OCI-LY3 (cell line): Measurements from ENCODE around the gene GJB1.
A peak's percentile ranks its signal among the peaks of the same experiment; 100 is the strongest.

Experiments used
- H2AFZ ChIP-seq: fragments of 200-600, 300-600 bp; shearing (Covaris generic); 2 replicates; pipeline ENCODE4 v1.6.0; 2014; ENCODE audit warnings: antibody characterized with exemption, low read depth, low read length
- H3K27ac ChIP-seq: fragments of 200-600, 300-600 bp; sonication (generic); 2 replicates; pipeline ENCODE4 v1.5.1; 2014; ENCODE audit warnings: mild to moderate bottlenecking, low read length, moderate library complexity, mixed read lengths
- H3K27me3 ChIP-seq: fragments of 200-600, 300-600 bp; sonication (generic); 2 replicates; pipeline ENCODE4 v1.6.1; 2014; ENCODE audit warnings: low read depth, low read length, mixed read lengths
- H3K36me3 ChIP-seq: fragments of 200-600, 300-600 bp; sonication (generic); replicated peaks from 2 replicates; pipeline ENCODE3; 2014; ENCODE audit warnings: low read depth, low read length, mixed read lengths
- H3K4me1 ChIP-seq: fragments of 300-600, 200-600 bp; sonication (generic); 2 replicates; pipeline ENCODE4 v1.6.1; 2014; ENCODE audit warnings: low read length, mixed read lengths
- H3K4me2 ChIP-seq: fragments of 200-600, 300-600 bp; sonication (generic); 2 replicates; pipeline ENCODE4 v1.6.1; 2014; ENCODE audit warnings: low read length, mixed read lengths
- H3K4me3 ChIP-seq: fragments of 300-600, 200-600 bp; sonication (generic); 2 replicates; pipeline ENCODE4 v1.5.1; 2014; ENCODE audit warnings: antibody characterized with exemption, mild to moderate bottlenecking, low read length, moderate library complexity
- H3K79me2 ChIP-seq: fragments of 300-600, 200-600 bp; shearing (Covaris generic); 2 replicates; pipeline ENCODE4 v1.6.1; 2014; ENCODE audit warnings: mild to moderate bottlenecking, low read length, mixed read lengths
- H3K9ac ChIP-seq: fragments of 300-600, 200-600 bp; shearing (Covaris generic); 2 replicates; pipeline ENCODE4 v1.6.0; 2014; ENCODE audit warnings: mild to moderate bottlenecking, low read length, moderate library complexity
- H3K9me3 ChIP-seq: fragments of 200-600, 300-600 bp; shearing (Covaris generic); 2 replicates; pipeline ENCODE4 v1.6.1; 2014; ENCODE audit warnings: low read length, mixed read lengths; ENCODE audit not compliant: insufficient read depth
- H4K20me1 ChIP-seq: fragments of 200-600, 300-600 bp; sonication (generic); 2 replicates; pipeline ENCODE4 v1.6.1; 2016; ENCODE audit warnings: low read length, mixed read lengths; ENCODE audit not compliant: insufficient read depth
- EZH2phosphoT487 ChIP-seq: fragments of 200-600 bp; shearing (Covaris generic); IDR thresholded peaks from 2 replicates; pipeline ENCODE4 v1.6.1; 2018; ENCODE audit warnings: antibody characterized with exemption, mixed run types, low read depth
- TF ChIP-seq, protein P1 (sequence below): fragments of 200-600, 300-600 bp; sonication (generic); IDR thresholded peaks from 2 replicates; pipeline ENCODE4 v1.5.1; 2014; ENCODE audit warnings: antibody characterized with exemption, low read length, low read depth

GJB1 gene

DNA sequence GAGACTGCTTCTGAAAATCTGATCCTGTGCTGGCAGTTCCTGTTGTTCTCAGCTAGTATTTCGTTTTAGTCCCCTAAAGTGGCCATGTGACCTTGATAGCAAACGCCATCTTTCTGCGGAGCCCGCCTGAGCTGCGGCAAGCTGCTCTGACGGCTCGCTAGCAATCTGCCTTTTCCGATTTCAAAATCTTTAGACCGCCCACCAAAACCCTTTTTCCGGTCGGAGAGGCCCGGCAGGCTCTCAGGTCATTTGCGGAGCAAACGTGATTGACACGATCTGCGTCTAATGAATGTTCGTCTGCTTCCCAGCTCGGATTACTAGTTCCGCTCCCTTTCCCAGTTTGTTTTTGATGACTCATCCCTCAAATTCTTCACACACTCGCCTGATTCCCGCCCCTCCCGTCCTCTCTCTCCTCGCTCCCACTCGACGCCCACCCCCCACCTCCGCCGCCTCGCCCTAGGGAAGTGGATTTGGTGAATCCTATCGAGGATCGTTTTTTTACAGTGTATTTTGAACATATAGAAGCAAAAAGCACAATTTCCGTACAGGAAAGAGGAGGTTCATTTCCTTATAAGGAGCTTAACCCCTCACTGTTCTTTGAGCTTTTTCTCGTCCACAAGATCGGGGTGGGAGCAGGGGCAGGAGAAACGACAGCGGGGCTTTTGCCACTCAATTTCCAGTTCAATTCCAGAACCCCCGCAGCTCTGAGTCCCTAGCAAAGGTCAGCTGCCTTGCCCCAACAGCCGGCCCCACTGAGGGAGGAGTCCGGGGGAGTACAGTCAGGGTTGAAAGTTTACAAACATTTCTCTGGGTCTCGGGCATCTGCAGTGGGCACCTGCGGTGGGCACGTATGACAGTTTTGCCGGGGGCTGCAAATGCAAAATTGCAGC is 40.9 kb upstream of the GJB1 start:
- H2AFZ ChIP-seq, result 0 out of 2 replicates have a peak overlapping the region, but pooled peaks have one; percentile 25
- H3K9me3 ChIP-seq, result no peaks in the 10 kb centered on the region
- TF ChIP-seq, protein P1, sequence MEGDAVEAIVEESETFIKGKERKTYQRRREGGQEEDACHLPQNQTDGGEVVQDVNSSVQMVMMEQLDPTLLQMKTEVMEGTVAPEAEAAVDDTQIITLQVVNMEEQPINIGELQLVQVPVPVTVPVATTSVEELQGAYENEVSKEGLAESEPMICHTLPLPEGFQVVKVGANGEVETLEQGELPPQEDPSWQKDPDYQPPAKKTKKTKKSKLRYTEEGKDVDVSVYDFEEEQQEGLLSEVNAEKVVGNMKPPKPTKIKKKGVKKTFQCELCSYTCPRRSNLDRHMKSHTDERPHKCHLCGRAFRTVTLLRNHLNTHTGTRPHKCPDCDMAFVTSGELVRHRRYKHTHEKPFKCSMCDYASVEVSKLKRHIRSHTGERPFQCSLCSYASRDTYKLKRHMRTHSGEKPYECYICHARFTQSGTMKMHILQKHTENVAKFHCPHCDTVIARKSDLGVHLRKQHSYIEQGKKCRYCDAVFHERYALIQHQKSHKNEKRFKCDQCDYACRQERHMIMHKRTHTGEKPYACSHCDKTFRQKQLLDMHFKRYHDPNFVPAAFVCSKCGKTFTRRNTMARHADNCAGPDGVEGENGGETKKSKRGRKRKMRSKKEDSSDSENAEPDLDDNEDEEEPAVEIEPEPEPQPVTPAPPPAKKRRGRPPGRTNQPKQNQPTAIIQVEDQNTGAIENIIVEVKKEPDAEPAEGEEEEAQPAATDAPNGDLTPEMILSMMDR, result no peak
- TF ChIP-seq EZH2phosphoT487, result no peak
- H3K27ac ChIP-seq, result peak overlapping the region; percentile 97
- H4K20me1 ChIP-seq, result no peaks in the 10 kb centered on the region
- no peaks in the 10 kb centered on the region for H3K27me3 ChIP-seq
- 0 out of 2 replicates have a peak, but pooled peaks cover 4% of the 10 kb centered on the region for H3K79me2 ChIP-seq
- peak overlapping the region; percentile 96 for H3K4me2 ChIP-seq
- peaks cover 26% of the 10 kb centered on the region for H3K4me1 ChIP-seq
- peaks cover 18% of the 10 kb centered on the region for H3K36me3 ChIP-seq
- H3K4me3 ChIP-seq, result peak overlapping the region; percentile 77
- H3K9ac ChIP-seq, result peak overlapping the region; percentile 92

DNA sequence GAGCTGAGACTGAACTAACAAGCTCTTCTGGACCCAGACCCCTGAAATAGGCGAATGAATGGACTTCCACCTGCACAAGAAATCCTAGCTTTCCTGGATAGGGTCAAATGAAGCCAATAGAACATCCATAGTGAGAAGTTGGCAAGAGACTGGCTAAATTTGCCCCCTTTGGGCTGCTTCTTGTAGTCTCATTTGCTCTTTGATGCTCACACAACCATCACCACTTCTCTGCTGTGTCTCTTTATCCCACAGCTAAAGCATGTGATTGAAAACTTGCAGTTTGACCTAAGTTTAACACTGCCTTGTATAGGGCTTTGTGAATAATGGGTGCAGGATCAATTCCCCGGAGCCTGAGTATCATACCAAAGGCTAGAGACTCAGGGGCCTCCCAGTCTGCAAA is 40.2 kb upstream of the GJB1 start:
- no peak overlapping the region for H2AFZ ChIP-seq
- peaks cover 10% of the 10 kb centered on the region for H3K36me3 ChIP-seq
- H3K9ac ChIP-seq, result peak overlapping the region; percentile 92
- H4K20me1 ChIP-seq, result no peaks in the 10 kb centered on the region
- peak overlapping the region; percentile 97 for H3K27ac ChIP-seq
- H3K4me2 ChIP-seq, result peak overlapping the region; percentile 96
- H3K27me3 ChIP-seq, result no peaks in the 10 kb centered on the region
- H3K79me2 ChIP-seq, result 0 out of 2 replicates have a peak, but pooled peaks cover 4% of the 10 kb centered on the region
- peak overlapping the region; percentile 77 for H3K4me3 ChIP-seq
- no peaks in the 10 kb centered on the region for H3K9me3 ChIP-seq
- peaks cover 26% of the 10 kb centered on the region for H3K4me1 ChIP-seq
- TF ChIP-seq, protein P1, result no peak
- no peak for TF ChIP-seq EZH2phosphoT487

DNA sequence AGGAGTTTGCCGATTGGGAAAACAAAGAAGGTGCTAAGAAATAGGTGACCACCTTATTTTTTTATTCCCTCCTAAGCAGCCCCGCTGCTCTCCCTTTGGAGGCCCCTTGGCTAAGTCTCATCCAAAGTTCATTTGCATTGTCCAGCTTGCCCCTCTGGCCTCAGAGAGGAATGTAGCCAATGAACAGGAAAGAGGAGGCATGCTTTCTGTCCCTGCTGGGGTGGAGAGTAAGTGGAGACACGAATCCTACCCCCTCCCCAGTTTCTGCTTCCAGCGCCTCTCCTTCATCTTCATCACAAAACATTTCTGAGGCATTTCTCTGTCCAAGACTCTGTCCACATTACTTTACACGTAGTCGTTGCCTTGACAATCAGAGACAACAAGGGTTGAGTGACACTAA is 39.7 kb upstream of the GJB1 start:
- H3K4me2 ChIP-seq, result peak overlapping the region; percentile 96; the same call in 1 of the 2 replicates
- peak overlapping the region; percentile 92; the same call in 1 of the 2 replicates for H3K9ac ChIP-seq
- H4K20me1 ChIP-seq, result no peaks in the 10 kb centered on the region
- no peak overlapping the region for H2AFZ ChIP-seq
- peaks cover 26% of the 10 kb centered on the region for H3K4me1 ChIP-seq
- no peaks in the 10 kb centered on the region for H3K9me3 ChIP-seq
- peak overlapping the region; percentile 97 for H3K27ac ChIP-seq
- H3K36me3 ChIP-seq, result peaks cover 7% of the 10 kb centered on the region
- TF ChIP-seq EZH2phosphoT487, result no peak
- TF ChIP-seq, protein P1, result no peak
- H3K79me2 ChIP-seq, result 0 out of 2 replicates have a peak, but pooled peaks cover 7% of the 10 kb centered on the region
- H3K4me3 ChIP-seq, result no peak overlapping the region
- H3K27me3 ChIP-seq, result no peaks in the 10 kb centered on the region

DNA sequence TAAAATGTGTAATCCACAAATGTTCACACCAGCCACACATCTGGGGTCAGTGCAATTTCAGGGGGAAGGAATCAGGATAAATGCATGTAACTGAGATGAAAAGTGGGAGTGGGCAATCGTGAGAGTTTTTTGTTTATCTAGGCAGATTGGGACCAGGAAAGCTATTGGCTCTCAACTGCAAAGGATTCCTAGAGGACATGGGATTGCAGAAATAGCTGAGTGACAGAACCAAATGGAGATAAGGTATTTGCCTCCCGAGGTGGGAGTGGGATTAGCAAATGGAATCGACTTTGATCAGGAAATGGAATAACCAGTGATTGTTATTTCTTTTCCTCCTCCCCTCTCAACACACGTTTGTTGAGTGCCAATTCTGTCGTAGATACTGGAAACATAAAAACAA is 38.9 kb upstream of the GJB1 start:
- H3K4me1 ChIP-seq, result peaks cover 26% of the 10 kb centered on the region
- no peak overlapping the region for H3K9ac ChIP-seq
- no peak overlapping the region for H3K27ac ChIP-seq
- no peaks in the 10 kb centered on the region for H3K9me3 ChIP-seq
- TF ChIP-seq EZH2phosphoT487, result no peak
- H3K79me2 ChIP-seq, result 0 out of 2 replicates have a peak, but pooled peaks cover 8% of the 10 kb centered on the region
- H3K4me3 ChIP-seq, result no peak overlapping the region
- H4K20me1 ChIP-seq, result no peaks in the 10 kb centered on the region
- H3K27me3 ChIP-seq, result no peaks in the 10 kb centered on the region
- H2AFZ ChIP-seq, result no peak overlapping the region
- peaks cover 6% of the 10 kb centered on the region for H3K36me3 ChIP-seq
- H3K4me2 ChIP-seq, result no peak overlapping the region
